PC-9 (cell line): ENCODE measurements around the gene C7orf57. TPM values are rescaled to one million over a fixed set of nuclear protein-coding genes. Genes with fewer than 3 reads are reported as not detected.
"Not testable (repeated sequence)": the region's sequence is repeated elsewhere in the genome, so short reads cannot be mapped to it uniquely, and the experiment has no call there.

Experiments
- BruUV-seq: library from RNA; stranded (reverse); fragments of 400-500 nt; replicated peaks from 2 replicates; lab custom pipeline; 2021; lab: Mats Ljungman, UMichigan
- CTCF ChIA-PET: fragments of 300-600 bp; sonication (Branson Sonifier 250); formaldehyde crosslinking; loops from one replicate; lab custom pipeline; 2022; ENCODE audit warnings: antibody characterized with exemption; lab: Charles Lee
- POLR2A ChIA-PET: fragments of 300-600 bp; sonication (Branson Sonifier 250); formaldehyde crosslinking; loops from one replicate; lab custom pipeline; 2022; ENCODE audit warnings: antibody characterized with exemption; ENCODE audit not compliant: unreplicated experiment; lab: Charles Lee
- DNase-seq, 2 experiments: peaks; one replicate each; pipeline versions ENCODE4 v3.0.0 to v3.0.0-alpha.2; 2015 to 2022; ENCODE audit warnings: mixed read lengths in 1 of 2
- H2AFZ ChIP-seq: fragments of 200-600 bp; sonication (generic); 2 replicates; pipeline ENCODE4 v1.8.1; 2017; ENCODE audit warnings: antibody characterized with exemption
- H3F3A ChIP-seq: fragments of 200-600 bp; sonication (generic); 2 replicates; pipeline ENCODE4 v1.8.1; 2017; ENCODE audit warnings: antibody characterized with exemption, mild to moderate bottlenecking, low read depth; ENCODE audit not compliant: insufficient read depth
- H3K27ac ChIP-seq: fragments of 200-600 bp; sonication (generic); 2 replicates; pipeline ENCODE4 v1.6.1; 2016; ENCODE audit warnings: mixed run types
- H3K27me3 ChIP-seq: fragments of 200-600 bp; sonication (generic); 2 replicates; pipeline ENCODE4 v1.6.1; 2016; ENCODE audit warnings: low read depth, mixed run types; ENCODE audit not compliant: insufficient read depth
- H3K36me3 ChIP-seq: fragments of 200-600 bp; sonication (generic); 2 replicates; pipeline ENCODE4 v1.6.1; 2016; ENCODE audit warnings: low read depth, mixed run types
- H3K4me1 ChIP-seq: fragments of 200-600 bp; sonication (generic); replicated peaks from 2 replicates; pipeline ENCODE4 v1.6.1; 2016; ENCODE audit warnings: mixed run types; ENCODE audit not compliant: insufficient read depth
- H3K4me2 ChIP-seq: fragments of 200-600 bp; sonication (generic); 2 replicates; pipeline ENCODE4 v1.6.1; 2017; ENCODE audit warnings: mixed run types
- H3K4me3 ChIP-seq: fragments of 200-600 bp; sonication (generic); 2 replicates; pipeline ENCODE4 v1.6.1; 2016; ENCODE audit warnings: mixed run types
- H3K79me2 ChIP-seq: fragments of 200-600 bp; sonication (generic); 2 replicates; pipeline ENCODE4 v1.6.1; 2017; ENCODE audit warnings: low read depth, mixed run types
- H3K9me2 ChIP-seq: fragments of 200-600 bp; sonication (generic); 2 replicates; pipeline ENCODE4 v1.8.1; 2017; ENCODE audit warnings: mild to moderate bottlenecking; ENCODE audit not compliant: insufficient read depth
- H3K9me3 ChIP-seq: fragments of 200-600 bp; sonication (generic); 2 replicates; pipeline ENCODE4 v1.8.1; 2016; ENCODE audit warnings: low read depth; ENCODE audit not compliant: insufficient read depth
- H4K20me1 ChIP-seq: fragments of 200-600 bp; sonication (generic); 2 replicates; pipeline ENCODE4 v1.8.1; 2017; ENCODE audit not compliant: insufficient read depth
- EZH2 ChIP-seq: fragments of 200-600 bp; sonication (generic); IDR thresholded peaks from 2 replicates; pipeline ENCODE4 v1.8.0; 2017; ENCODE audit warnings: antibody characterized with exemption, low read depth
- intact Hi-C: fragments of 100-400 bp; cut with micrococcal nuclease; formaldehyde crosslinking; loops from one replicate; pipeline ENCODE4 v1.10.0; 2022; ENCODE audit not compliant: unreplicated experiment
- total RNA-seq: library from RNA; stranded (reverse); gene quantifications from 2 replicates; pipeline ENCODE4 v1.2.3, GENCODE V29; 2021
- TF ChIP-seq, protein P1 (sequence below): fragments of 200-600 bp; sonication (generic); conservative IDR thresholded peaks from 2 replicates; pipeline ENCODE4 v1.6.1; 2017; ENCODE audit warnings: mixed run types, antibody characterized with exemption, mild to moderate bottlenecking, moderate library complexity

C7orf57 gene
- total RNA-seq, 1 experiment from 2014 or later, result 2.5 TPM

DNA sequence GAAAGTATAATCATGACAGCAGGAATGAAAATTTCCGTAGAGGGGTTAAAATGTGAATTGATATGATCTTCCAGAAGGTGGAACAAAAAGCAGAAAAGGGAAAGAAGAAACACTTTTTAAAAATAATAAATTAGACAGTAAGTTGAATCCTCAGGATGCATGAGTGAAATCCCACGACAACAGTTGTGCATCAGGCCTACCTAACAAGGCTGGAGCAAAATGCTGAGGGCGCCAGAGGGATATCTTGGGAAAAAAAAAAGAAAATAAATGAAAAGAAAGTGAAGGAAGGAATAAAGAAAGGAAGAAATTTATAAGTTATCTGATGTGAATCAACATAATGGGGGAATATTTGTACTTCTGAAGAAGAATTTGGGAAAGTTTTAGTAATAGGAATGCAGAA, 42.9 kb upstream of the C7orf57 start:
- Histone ChIP-seq H3K36me3 (no peaks in the 10 kb centered on the region), H3K4me3 (peak overlapping the region; percentile 61), H3K4me1 (peaks cover 9% of the 10 kb centered on the region), H3K79me2 (no peaks in the 10 kb centered on the region), H3K9me3 (no peaks in the 10 kb centered on the region), H2AFZ (peak overlapping the region; percentile 78), H3F3A (peaks cover 12% of the 10 kb centered on the region), H3K9me2 (no peaks in the 10 kb centered on the region), H4K20me1 (no peaks in the 10 kb centered on the region), H3K4me2 (peak overlapping the region; percentile 77), H3K27me3 (no peaks in the 10 kb centered on the region), H3K27ac (peak overlapping the region; percentile 43)
- POLR2A ChIA-PET, result no interaction called here
- intact Hi-C loops, result no loop called here
- no TSS peak for BruUV-seq
- TF ChIP-seq, protein P1, sequence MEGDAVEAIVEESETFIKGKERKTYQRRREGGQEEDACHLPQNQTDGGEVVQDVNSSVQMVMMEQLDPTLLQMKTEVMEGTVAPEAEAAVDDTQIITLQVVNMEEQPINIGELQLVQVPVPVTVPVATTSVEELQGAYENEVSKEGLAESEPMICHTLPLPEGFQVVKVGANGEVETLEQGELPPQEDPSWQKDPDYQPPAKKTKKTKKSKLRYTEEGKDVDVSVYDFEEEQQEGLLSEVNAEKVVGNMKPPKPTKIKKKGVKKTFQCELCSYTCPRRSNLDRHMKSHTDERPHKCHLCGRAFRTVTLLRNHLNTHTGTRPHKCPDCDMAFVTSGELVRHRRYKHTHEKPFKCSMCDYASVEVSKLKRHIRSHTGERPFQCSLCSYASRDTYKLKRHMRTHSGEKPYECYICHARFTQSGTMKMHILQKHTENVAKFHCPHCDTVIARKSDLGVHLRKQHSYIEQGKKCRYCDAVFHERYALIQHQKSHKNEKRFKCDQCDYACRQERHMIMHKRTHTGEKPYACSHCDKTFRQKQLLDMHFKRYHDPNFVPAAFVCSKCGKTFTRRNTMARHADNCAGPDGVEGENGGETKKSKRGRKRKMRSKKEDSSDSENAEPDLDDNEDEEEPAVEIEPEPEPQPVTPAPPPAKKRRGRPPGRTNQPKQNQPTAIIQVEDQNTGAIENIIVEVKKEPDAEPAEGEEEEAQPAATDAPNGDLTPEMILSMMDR, result no peak; the same call in 1 of the 2 replicates
- TF ChIP-seq EZH2, result no peak
- no peak for DNase-seq
- CTCF ChIA-PET, result interaction anchor here (0.6 to 2.1 kb wide), 7 partner anchors 8 to 162 kb away, joined by 3 to 17 read pairs (median 6); no protein-coding TSS in a partner anchor

DNA sequence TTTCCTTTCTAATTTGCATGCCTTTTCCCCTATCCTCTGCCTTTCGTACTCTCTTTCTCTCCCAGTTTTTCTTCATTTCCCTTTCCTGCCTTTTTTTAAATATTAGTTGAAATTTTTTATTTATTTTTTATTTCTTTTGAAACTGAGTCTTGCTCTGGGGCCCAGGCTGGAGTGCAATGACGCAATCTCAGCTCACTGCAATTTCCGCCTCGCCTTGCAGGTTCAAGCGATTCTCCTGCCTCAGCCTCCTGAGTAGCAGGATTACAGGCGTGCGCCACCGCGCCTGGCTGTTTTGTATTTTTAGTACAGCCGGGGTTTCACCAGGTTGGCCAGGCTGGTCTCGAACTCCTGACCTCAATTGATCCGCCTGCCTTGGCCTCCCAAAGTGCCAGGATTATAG, 35.9 kb upstream of the C7orf57 start:
- H3K27ac ChIP-seq, result no peak overlapping the region
- H3K4me3 ChIP-seq, result no peak overlapping the region
- no peaks in the 10 kb centered on the region for H3K79me2 ChIP-seq
- 0 out of 2 replicates have a peak, but pooled peaks cover 10% of the 10 kb centered on the region for H3K4me1 ChIP-seq
- H3K9me3 ChIP-seq, result no peaks in the 10 kb centered on the region
- H4K20me1 ChIP-seq, result no peaks in the 10 kb centered on the region
- intact Hi-C loops, result no loop called here
- H3K27me3 ChIP-seq, result no peaks in the 10 kb centered on the region
- no peak for TF ChIP-seq EZH2
- TF ChIP-seq, protein P1, result no peak
- ChIA-PET CTCF (interaction anchor here (1.2 kb wide), 1 partner anchor 8 kb away, joined by 5 read pairs; no protein-coding TSS in a partner anchor), POLR2A (interaction anchor here (0.7 kb wide), 1 partner anchor 467 kb away, joined by 5 read pairs; no protein-coding TSS in a partner anchor)
- H3K9me2 ChIP-seq, result no peaks in the 10 kb centered on the region
- no peaks in the 10 kb centered on the region for H3K36me3 ChIP-seq
- no peak overlapping the region for H2AFZ ChIP-seq
- peaks cover 5% of the 10 kb centered on the region; the same call in 1 of the 2 replicates for H3F3A ChIP-seq
- no peak for DNase-seq
- BruUV-seq, result no TSS peak
- H3K4me2 ChIP-seq, result no peak overlapping the region

DNA sequence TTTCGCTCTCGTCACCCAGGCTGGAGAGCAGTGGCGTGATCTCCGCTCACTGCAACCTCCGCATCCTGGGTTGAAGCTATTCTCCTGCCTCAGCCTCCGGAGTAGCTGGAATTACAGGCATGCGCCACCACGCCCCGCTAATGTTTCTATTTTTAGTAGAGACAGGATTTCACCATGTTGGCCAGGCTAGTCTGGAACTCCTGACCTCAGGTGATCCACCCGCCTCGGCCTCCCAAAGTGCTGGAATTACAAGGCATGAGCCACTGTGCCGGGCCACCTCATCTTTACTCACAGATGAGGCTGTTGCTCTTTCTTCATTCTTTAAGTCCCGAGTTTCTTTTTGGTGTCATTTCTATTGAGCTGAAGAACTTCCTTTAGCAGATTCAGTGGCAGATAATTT, 35.2 kb upstream of the C7orf57 start:
- ChIA-PET CTCF (interaction anchor here (0.7 to 1.2 kb wide), 5 partner anchors 8 to 475 kb away, joined by 3 to 5 read pairs (median 3); no protein-coding TSS in a partner anchor), POLR2A (interaction anchor here (0.7 kb wide), 1 partner anchor 468 kb away, joined by 5 read pairs; no protein-coding TSS in a partner anchor)
- H3K79me2 ChIP-seq, H3K36me3 ChIP-seq, H3K9me2 ChIP-seq, intact Hi-C loops, H3K27me3 ChIP-seq, BruUV-seq, H3K27ac ChIP-seq, H3F3A ChIP-seq, H3K9me3 ChIP-seq, H4K20me1 ChIP-seq, H3K4me3 ChIP-seq: not testable (repeated sequence)
- Histone ChIP-seq H3K4me1 (0 out of 2 replicates have a peak, but pooled peaks cover 10% of the 10 kb centered on the region), H2AFZ (peak overlapping the region; percentile 53), H3K4me2 (peak overlapping the region; percentile 4)
- DNase-seq, result peak in 1 of 2 experiments; percentile 49
